Activated CD4-positive, alpha-beta T cell treated with anti-CD3 and anti-CD28 coated beads for 36 hours (primary cell): Measurements from ENCODE around the gene SHC3. TPM values are rescaled to one million over a fixed set of nuclear protein-coding genes. Genes with fewer than 3 reads are reported as not detected.

Experiments used
- ATAC-seq: fragments of 200-7000 bp; cut with Tn5 transposase; one replicate; pipeline ENCODE4 v1.10.0; 2021; ENCODE audit warnings: mild to moderate bottlenecking, moderate library complexity
- CTCF ChIA-PET: fragments of 350-600 bp; sonication (Branson Sonifier 250); formaldehyde crosslinking; loops from one replicate; lab custom pipeline; 2021; ENCODE audit warnings: antibody characterized with exemption; lab: Charles Lee
- POLR2A ChIA-PET: fragments of 350-600 bp; sonication (Branson Sonifier 250); formaldehyde crosslinking; loops from one replicate; lab custom pipeline; 2021; ENCODE audit warnings: antibody characterized with exemption, inconsistent platforms; lab: Charles Lee
- DNase-seq: peaks from one replicate; pipeline ENCODE4 v3.0.0-alpha.2; 2020
- H3K27ac Mint-ChIP-seq: one replicate; pipeline ENCODE4 v1.8.0; 2021; ENCODE audit warnings: mixed read lengths
- H3K27me3 Mint-ChIP-seq: one replicate; pipeline ENCODE4 v1.8.0; 2021; ENCODE audit warnings: mixed read lengths
- H3K36me3 Mint-ChIP-seq: one replicate; pipeline ENCODE4 v1.8.0; 2021; ENCODE audit warnings: low read depth, mixed read lengths
- H3K4me1 Mint-ChIP-seq: one replicate; pipeline ENCODE4 v1.8.0; 2021; ENCODE audit warnings: mixed read lengths
- H3K4me3 Mint-ChIP-seq: one replicate; pipeline ENCODE4 v1.8.0; 2021; ENCODE audit warnings: mild to moderate bottlenecking, moderate library complexity, mixed read lengths
- H3K9me3 Mint-ChIP-seq: one replicate; pipeline ENCODE4 v1.8.0; 2021; ENCODE audit warnings: low read depth, mixed read lengths
- intact Hi-C, 2 experiments: fragments of 100-400 bp; cut with DNase I in 1 of 2; cut with micrococcal nuclease in 1 of 2; formaldehyde crosslinking; loops; one replicate each; pipeline versions ENCODE4 v1.14.2 to v1.15.1; 2022 to 2024; cut with DNase I, micrococcal nuclease
- total RNA-seq, 2 experiments: library from RNA; stranded (reverse); gene quantifications; one replicate each; pipeline ENCODE4 v1.2.3, GENCODE V29; 2021

The SHC3 gene
- total RNA-seq, 2 experiments from 2014 or later: not detected

DNA sequence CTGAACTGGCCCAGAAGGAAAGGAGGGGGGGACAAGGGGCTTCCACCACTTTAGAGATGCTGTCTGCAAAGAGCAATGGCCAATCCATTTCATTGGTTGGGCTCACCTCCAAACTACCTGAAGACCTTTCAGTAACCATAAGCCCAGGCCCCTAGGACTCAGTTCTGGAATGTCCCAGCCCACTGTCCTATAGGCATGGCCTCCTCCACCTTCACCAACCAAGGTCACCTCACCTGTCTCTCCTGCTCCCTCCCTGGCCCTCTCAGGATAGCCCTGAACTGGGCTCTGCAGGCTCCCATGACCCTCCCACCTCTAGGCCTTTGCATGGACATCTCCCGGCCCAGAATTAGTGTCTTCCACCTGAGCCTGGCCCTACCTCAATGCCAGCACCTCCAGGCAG is 165.0 kb downstream of the SHC3 start:
- Mint-ChIP-seq H3K27me3 (peaks cover 5% of the 10 kb centered on the region), H3K4me1 (no peaks in the 10 kb centered on the region), H3K36me3 (no peaks in the 10 kb centered on the region), H3K27ac (no peak overlapping the region), H3K9me3 (no peaks in the 10 kb centered on the region), H3K4me3 (no peak overlapping the region)
- ChIA-PET CTCF (no interaction called here), POLR2A (no interaction called here)
- intact Hi-C loops: no loop called here
- no peak for ATAC-seq
- DNase-seq: no peak

DNA sequence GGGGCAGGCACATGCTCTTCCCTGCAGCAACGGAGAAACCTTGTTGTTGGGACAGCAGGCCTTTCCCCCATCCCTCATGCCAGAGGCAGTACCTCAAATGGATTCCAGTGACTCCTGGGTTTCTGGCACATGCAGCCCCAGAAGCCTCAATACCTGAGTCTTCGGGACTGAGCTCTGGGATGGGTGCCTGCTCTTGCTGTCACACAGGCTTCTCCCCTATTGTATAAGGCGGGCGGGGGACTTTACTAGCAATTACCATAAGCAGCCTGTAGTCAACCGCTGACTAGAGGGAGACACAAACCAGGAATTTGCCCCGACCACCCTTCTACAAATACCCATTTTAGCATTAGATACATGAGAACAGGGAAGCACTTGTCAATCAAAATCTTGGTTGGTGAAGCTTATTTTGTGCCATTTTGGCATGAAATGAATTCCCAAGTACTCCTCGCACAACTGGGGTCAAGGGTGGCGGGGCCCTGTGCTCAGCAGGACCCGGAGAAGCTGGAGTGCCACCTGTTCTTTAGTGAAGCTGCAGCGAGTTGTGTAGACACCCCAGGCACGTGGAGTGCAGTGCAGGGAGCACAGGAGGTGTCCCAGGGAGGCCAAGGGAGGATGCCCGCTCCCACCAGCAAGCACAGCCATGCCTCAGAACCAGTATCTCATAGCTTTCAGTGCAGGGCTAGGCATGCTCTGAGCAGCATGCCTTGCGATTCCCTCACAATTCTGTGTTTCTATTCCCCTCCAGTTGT is 166.2 kb downstream of the SHC3 start:
- Mint-ChIP-seq H3K27ac (no peak overlapping the region), H3K36me3 (no peaks in the 10 kb centered on the region), H3K4me1 (no peaks in the 10 kb centered on the region), H3K9me3 (no peaks in the 10 kb centered on the region), H3K4me3 (no peak overlapping the region), H3K27me3 (peaks cover 5% of the 10 kb centered on the region)
- CTCF ChIA-PET: interaction anchor here (1.0 kb wide), 1 partner anchor 268 kb away, joined by 3 read pairs; no protein-coding TSS in a partner anchor
- POLR2A ChIA-PET: no interaction called here
- intact Hi-C loops: no loop called here
- DNase-seq (no peak), ATAC-seq (no peak)

DNA sequence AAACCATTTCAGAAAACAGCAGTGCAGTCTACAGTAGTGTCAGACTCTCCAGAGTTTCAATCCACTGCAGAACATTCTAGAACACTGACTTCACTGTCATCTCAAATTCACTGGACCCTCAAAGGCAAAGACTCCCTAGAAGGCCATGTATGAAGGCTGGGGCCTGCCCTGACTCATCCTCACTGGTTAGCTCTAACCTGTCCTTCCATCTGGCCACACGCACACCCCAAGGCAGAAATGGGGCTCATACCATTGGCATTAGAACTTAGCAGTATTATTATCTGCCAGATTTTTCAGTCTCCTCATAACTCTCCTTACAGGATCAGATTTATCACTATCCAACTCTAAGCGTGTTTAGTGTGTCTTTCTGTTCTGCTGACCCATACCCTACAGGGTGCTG is 166.9 kb downstream of the SHC3 start:
- ATAC-seq (no peak), DNase-seq (no peak)
- H3K36me3 Mint-ChIP-seq: no peaks in the 10 kb centered on the region
- no peak overlapping the region for H3K27ac Mint-ChIP-seq
- H3K4me3 Mint-ChIP-seq: no peak overlapping the region
- intact Hi-C loops: no loop called here
- H3K27me3 Mint-ChIP-seq: peaks cover 5% of the 10 kb centered on the region
- ChIA-PET POLR2A (no interaction called here), CTCF (no interaction called here)
- H3K9me3 Mint-ChIP-seq: no peaks in the 10 kb centered on the region
- no peaks in the 10 kb centered on the region for H3K4me1 Mint-ChIP-seq

DNA sequence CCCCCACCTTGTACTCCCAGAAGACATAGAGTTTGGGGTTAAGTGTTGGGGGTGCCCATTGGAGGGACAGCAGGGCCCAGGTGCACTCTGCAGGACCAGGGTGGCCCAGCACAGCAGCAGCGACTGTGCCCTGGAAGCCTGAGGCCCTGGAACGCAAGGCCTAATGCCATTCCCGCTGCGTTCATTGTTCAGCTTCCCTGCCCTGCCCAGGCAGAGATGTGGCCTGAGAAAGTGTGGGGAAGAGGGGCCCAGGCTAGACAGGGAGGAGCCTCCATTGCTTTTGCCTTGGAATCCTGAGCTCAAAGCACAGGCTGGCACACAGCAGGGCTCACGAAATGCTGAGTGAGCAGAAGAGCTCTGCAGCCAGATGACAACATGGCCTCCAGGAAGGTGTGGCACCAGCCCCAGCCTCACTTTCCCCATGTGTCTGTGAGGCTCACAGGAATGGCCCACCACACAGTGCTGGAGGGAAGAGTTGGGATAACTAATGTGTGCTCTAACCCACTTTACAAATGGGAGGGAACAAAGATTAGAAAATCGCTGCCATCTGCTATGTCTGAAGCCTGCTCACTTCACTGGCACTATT is 168.0 kb downstream of the SHC3 start:
- no peaks in the 10 kb centered on the region for H3K4me1 Mint-ChIP-seq
- CTCF ChIA-PET: interaction anchor here (0.7 to 1.1 kb wide), 2 partner anchors 25 to 67 kb away, joined by 3 read pairs; no protein-coding TSS in a partner anchor
- H3K9me3 Mint-ChIP-seq: no peaks in the 10 kb centered on the region
- DNase-seq (no peak), ATAC-seq (no peak)
- H3K27me3 Mint-ChIP-seq: peaks cover 8% of the 10 kb centered on the region
- POLR2A ChIA-PET: no interaction called here
- intact Hi-C loops: no loop called here
- no peak overlapping the region for H3K4me3 Mint-ChIP-seq
- no peaks in the 10 kb centered on the region for H3K36me3 Mint-ChIP-seq
- no peak overlapping the region for H3K27ac Mint-ChIP-seq

DNA sequence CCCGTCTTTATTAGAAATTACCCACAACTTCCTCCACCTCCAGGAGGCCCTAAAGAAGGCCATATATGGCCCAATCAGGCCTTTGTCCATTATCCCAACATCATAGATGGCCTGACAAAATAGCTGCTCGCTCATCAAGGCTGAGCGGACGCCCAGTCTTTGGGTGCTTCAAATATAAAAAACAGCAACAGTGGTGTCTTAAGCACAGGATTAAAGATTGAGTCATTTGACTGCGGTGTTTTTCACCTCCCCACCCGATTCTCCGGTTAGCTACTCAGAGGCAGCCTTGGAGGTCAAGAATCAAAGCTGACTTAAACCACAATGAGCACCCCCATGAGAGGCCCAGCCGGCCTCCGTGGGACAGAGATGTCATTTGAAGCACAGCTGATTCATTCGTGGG is 168.6 kb downstream of the SHC3 start:
- Mint-ChIP-seq H3K9me3 (no peaks in the 10 kb centered on the region), H3K4me1 (no peaks in the 10 kb centered on the region), H3K36me3 (no peaks in the 10 kb centered on the region), H3K27ac (no peak overlapping the region), H3K4me3 (no peak overlapping the region), H3K27me3 (peaks cover 9% of the 10 kb centered on the region)
- POLR2A ChIA-PET: no interaction called here
- no peak for ATAC-seq
- intact Hi-C loops: no loop called here
- CTCF ChIA-PET: interaction anchor here (0.8 to 1.1 kb wide), 3 partner anchors 9 to 69 kb away, joined by 3 read pairs; no protein-coding TSS in a partner anchor
- no peak for DNase-seq

DNA sequence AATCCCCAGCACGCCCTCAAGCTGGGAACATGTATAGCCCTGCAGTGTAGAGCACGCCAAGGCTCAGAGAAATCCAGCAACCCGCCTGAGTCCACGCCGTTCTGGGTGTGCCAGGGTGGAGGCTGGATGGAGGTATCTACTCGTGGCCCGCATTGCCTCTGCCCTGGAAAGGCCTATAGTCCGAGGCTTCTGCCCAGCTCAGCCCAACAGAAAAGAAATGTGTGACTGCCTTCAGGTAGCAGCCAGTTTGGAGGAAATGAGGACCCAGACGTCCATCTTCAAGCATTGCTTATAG is 169.1 kb downstream of the SHC3 start:
- intact Hi-C loops: loop anchor here in 1 of 2 experiments (5.0 to 10.0 kb wide), 2 partner anchors 268 to 345 kb away; no protein-coding TSS in a partner anchor
- POLR2A ChIA-PET: no interaction called here
- Mint-ChIP-seq H3K4me3 (no peak overlapping the region), H3K4me1 (no peaks in the 10 kb centered on the region), H3K9me3 (no peaks in the 10 kb centered on the region), H3K27me3 (peaks cover 8% of the 10 kb centered on the region), H3K36me3 (no peaks in the 10 kb centered on the region), H3K27ac (no peak overlapping the region)
- ATAC-seq: no peak
- DNase-seq: no peak
- CTCF ChIA-PET: interaction anchor here (0.6 to 1.1 kb wide), 5 partner anchors 8 to 476 kb away, joined by 3 to 5 read pairs (median 3); no protein-coding TSS in a partner anchor

DNA sequence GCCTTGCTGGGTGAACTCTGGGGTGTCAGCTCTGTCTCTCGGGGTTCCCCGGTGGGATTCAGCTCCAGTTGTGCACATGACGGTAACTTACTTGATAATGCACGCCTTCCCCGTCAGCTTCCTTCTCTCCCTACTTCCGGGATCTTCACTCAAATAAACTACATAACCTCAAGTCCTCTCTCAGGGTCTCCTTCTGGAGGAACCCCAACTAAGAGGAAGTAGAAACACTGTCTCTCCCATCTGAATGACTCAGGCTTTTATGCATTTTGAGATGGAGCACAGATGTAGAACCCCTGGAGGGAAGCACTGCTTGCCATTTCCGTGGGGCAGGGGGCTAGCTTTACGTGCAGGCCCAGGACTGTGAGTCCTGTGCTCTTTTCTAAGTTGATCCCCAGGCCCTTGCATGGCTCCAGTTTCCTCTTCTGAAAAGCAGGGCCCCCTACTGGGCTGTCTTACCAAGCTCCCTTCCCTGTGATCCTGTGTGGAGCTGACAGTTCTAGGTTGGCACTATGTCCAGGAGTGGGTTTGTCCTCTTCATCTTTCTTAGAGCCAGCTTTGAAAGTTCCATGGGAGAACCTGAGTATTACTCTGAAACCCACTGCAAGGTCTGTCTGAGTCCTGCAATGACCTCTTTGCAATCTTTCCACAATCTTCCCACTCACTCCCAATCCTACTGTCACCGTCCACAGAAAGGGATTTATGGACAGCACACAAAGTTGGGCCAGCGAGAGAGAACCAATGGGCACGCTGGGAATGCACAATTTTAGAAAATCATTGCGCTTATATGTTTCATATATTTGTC is 169.7 kb downstream of the SHC3 start:
- ATAC-seq (no peak), DNase-seq (no peak)
- POLR2A ChIA-PET: no interaction called here
- Mint-ChIP-seq H3K36me3 (no peaks in the 10 kb centered on the region), H3K4me1 (no peaks in the 10 kb centered on the region), H3K4me3 (no peak overlapping the region), H3K27me3 (peaks cover 7% of the 10 kb centered on the region), H3K27ac (no peak overlapping the region), H3K9me3 (no peaks in the 10 kb centered on the region)
- intact Hi-C loops: loop anchor here in 1 of 2 experiments (5.0 to 10.0 kb wide), 2 partner anchors 268 to 344 kb away; no protein-coding TSS in a partner anchor
- CTCF ChIA-PET: interaction anchor here (0.6 to 1.2 kb wide), 5 partner anchors 8 to 475 kb away, joined by 3 to 5 read pairs (median 3); no protein-coding TSS in a partner anchor

DNA sequence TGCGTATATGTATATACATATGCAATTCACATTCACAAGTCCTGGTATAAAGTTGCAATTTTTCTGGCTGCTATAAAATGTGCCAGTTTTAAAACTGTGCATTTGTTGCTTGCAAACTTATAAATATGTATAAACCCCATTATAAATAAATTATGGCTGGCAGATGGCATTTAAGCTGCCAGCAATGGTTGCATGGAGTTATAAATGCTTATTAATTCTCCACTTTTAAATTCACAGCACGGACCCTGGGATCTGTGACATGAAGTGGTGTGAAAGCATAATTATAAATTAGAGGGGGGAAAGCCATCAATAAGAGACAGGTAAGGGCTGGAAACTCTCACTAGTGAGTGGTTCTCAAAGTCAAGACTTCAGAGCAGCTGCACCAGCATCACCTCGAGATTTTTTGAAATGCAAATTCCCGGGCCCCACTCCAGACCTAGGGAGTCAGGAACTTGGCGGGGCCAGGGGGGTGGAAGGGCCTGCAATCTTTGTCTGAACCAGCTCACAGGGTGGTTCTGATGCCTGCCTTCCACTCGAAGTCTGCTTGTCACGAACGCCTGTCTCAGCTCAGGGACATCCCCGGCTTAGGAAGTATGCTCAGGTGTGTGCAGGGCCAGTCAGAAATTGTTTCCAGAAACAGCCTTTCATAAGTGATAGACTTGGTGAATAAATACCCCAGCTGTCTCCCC is 170.4 kb downstream of the SHC3 start:
- no peak overlapping the region for H3K27ac Mint-ChIP-seq
- ChIA-PET POLR2A (no interaction called here), CTCF (interaction anchor here (0.7 to 1.2 kb wide), 2 partner anchors 16 to 634 kb away, joined by 4 read pairs; no protein-coding TSS in a partner anchor)
- H3K4me1 Mint-ChIP-seq: no peaks in the 10 kb centered on the region
- no peak overlapping the region for H3K4me3 Mint-ChIP-seq
- no peak for ATAC-seq
- no peaks in the 10 kb centered on the region for H3K36me3 Mint-ChIP-seq
- DNase-seq: no peak
- intact Hi-C loops: loop anchor here in 1 of 2 experiments (5.0 to 10.0 kb wide), 2 partner anchors 269 to 343 kb away; no protein-coding TSS in a partner anchor
- H3K27me3 Mint-ChIP-seq: peaks cover 4% of the 10 kb centered on the region
- no peaks in the 10 kb centered on the region for H3K9me3 Mint-ChIP-seq

DNA sequence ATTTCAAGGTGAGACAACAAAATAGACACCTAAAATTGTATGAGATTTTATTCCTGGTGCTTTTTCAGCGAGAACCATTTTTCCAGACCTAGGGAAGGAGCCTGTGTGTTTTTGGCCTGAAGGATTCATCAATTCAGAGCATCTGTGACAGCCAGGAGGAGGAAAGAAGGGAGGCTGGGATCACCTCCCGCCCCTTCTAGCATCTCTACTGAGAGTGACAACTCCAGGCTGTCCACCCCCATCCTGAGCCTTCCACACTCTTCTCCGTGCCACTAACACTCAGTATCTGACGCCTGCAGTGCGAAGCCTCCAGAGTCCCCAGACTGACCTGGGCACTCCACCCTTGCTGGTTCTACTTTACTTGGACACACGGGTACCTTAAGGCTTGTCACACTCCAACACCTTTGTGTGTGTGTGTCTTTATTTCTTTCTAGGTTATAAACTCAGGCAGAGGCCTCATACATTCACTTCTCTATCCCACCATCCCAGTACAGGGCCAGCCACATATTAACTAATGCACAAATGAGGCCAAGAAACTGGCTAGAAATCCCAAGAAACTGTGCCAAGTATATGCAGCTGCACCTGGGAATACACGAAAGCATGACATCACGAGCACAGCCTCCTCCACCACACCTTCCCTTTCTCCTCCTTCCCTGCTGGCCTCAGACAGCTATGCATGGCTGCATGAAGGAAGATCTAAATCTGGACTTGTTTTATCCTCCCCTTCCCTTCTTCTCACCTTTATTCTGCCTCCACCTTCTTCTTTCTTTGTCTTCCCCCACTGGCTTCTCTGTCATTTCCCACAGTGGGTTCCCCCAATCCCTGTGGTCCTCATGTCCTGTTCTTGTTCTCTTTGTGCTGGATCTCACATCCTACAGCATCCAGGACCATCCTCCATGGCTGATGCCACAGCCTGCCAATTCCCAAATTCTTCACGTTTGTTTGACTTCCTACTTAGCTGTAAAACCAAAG is 171.3 kb downstream of the SHC3 start:
- POLR2A ChIA-PET: interaction anchor here (0.6 kb wide), 1 partner anchor 925 kb away, joined by 10 read pairs; no protein-coding TSS in a partner anchor
- DNase-seq (no peak), ATAC-seq (no peak)
- Mint-ChIP-seq H3K9me3 (no peaks in the 10 kb centered on the region), H3K27ac (no peak overlapping the region), H3K36me3 (no peaks in the 10 kb centered on the region), H3K4me1 (no peaks in the 10 kb centered on the region), H3K4me3 (no peak overlapping the region), H3K27me3 (peaks cover 7% of the 10 kb centered on the region)
- CTCF ChIA-PET: no interaction called here
- intact Hi-C loops: loop anchor here in 1 of 2 experiments (5.0 to 10.0 kb wide), 2 partner anchors 270 to 342 kb away; no protein-coding TSS in a partner anchor

DNA sequence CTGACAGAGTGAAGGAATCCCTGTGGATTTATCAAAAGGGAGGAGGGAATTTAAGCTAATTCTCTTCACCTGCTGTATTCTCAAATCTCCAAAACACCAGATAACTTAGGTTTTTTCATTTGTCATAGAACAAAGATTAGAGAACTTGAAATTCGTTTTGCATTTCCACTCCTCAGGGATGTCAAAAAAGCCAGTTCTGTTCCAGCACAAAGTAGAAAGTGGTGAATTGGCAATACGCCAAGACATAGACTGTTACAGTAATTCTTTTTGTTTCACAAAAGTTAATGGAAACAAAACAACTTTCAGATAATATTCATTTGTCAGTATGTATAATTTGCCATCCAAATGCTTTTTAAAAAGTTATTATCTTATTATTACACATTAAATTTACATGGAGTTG is 172.4 kb downstream of the SHC3 start:
- no peak overlapping the region for H3K4me3 Mint-ChIP-seq
- ChIA-PET CTCF (interaction anchor here (0.8 kb wide), 1 partner anchor 56 kb away, joined by 3 read pairs; no protein-coding TSS in a partner anchor), POLR2A (no interaction called here)
- no peaks in the 10 kb centered on the region for H3K9me3 Mint-ChIP-seq
- no peaks in the 10 kb centered on the region for H3K36me3 Mint-ChIP-seq
- no peak overlapping the region for H3K27ac Mint-ChIP-seq
- intact Hi-C loops: loop anchor here in 1 of 2 experiments (5.0 to 10.0 kb wide), 2 partner anchors 271 to 341 kb away; no protein-coding TSS in a partner anchor
- no peak for ATAC-seq
- H3K27me3 Mint-ChIP-seq: peaks cover 15% of the 10 kb centered on the region
- no peaks in the 10 kb centered on the region for H3K4me1 Mint-ChIP-seq
- DNase-seq: no peak
